K562 (cell line): Measurements from ENCODE around the gene RAD54L. TPM values are rescaled to one million over a fixed set of nuclear protein-coding genes. Genes with fewer than 3 reads are reported as not detected.

ENCODE experiments used
- CCAR2 ChIP-seq: fragments of 200-400 bp; formaldehyde crosslinking; IDR thresholded peaks from 2 replicates; pipeline ENCODE4 v1.6.1; 2017; ENCODE audit warnings: mild to moderate bottlenecking, low read depth, low read length
- CCNT2 ChIP-seq: IDR thresholded peaks from 2 replicates; pipeline ENCODE4 v1.6.1; 2011; ENCODE audit warnings: borderline replicate concordance, low read depth, mild to moderate bottlenecking, moderate library complexity, mixed read lengths, low read length; ENCODE audit not compliant: insufficient read length; ENCODE audit errors: extremely low read depth
- CHCHD3 ChIP-seq: fragments of 250-450 bp; sonication (Bioruptor Pico); IDR thresholded peaks from 2 replicates; pipeline ENCODE4 v2.1.2; 2022; ENCODE audit warnings: mild to moderate bottlenecking
- CSDE1 ChIP-seq, 2 experiments: fragments of 450-650 bp; IDR thresholded peaks; 2 replicates each; pipeline ENCODE4 v1.6.1; 2016; ENCODE audit warnings: mild to moderate bottlenecking in 1 of 2
- HCFC1 ChIP-seq: IDR thresholded peaks from 2 replicates; pipeline ENCODE4 v1.6.1; 2012; ENCODE audit warnings: low read depth, low read length, improper control_type of control experiment
- HMGN3 ChIP-seq: IDR thresholded peaks from 2 replicates; pipeline ENCODE4 v1.6.1; 2011; ENCODE audit warnings: borderline replicate concordance, low read depth, mild to moderate bottlenecking, mixed read lengths, low read length; ENCODE audit not compliant: insufficient read length; ENCODE audit errors: extremely low read depth
- MCM2 ChIP-seq: fragments of 450-650 bp; IDR thresholded peaks from 2 replicates; pipeline ENCODE4 v1.6.1; 2017; ENCODE audit warnings: low read depth, mild to moderate bottlenecking
- MITF ChIP-seq: IDR thresholded peaks from 2 replicates; pipeline ENCODE4 v1.6.1; 2014; ENCODE audit warnings: antibody characterized with exemption
- MLX ChIP-seq, 2 experiments: fragments of 450-650 bp in 1 of 2; sonication (generic) in 1 of 2; formaldehyde crosslinking; conservative IDR thresholded peaks; 2 replicates each; pipeline versions ENCODE4 v1.4.0 to v1.8.1; 2020 to 2022; ENCODE audit warnings: mild to moderate bottlenecking in 1 of 2, missing genetic modification reagents in 1 of 2
- PKNOX1 ChIP-seq: fragments of 450-650 bp; IDR thresholded peaks from 2 replicates; pipeline ENCODE4 v1.6.1; 2016
- POLR2B ChIP-seq: fragments of 450-650 bp; IDR thresholded peaks from 2 replicates; pipeline ENCODE4 v1.6.1; 2018; ENCODE audit warnings: low read depth; ENCODE audit not compliant: partially characterized antibody
- RBFOX2 ChIP-seq: fragments of 200-400 bp; formaldehyde crosslinking; IDR thresholded peaks from 2 replicates; pipeline ENCODE4 v1.6.1; 2017; ENCODE audit warnings: low read depth, mild to moderate bottlenecking, low read length, moderate library complexity
- TGIF2 ChIP-seq: sonication (generic); formaldehyde crosslinking; IDR thresholded peaks from 2 replicates; pipeline ENCODE4 v1.8.1; 2022; ENCODE audit warnings: mild to moderate bottlenecking, missing genetic modification reagents, moderate library complexity
- TRIM24 ChIP-seq, 2 experiments: fragments of 450-650 bp; IDR thresholded peaks; 2 replicates each; pipeline ENCODE4 v1.6.1; 2016
- ZNF184 ChIP-seq: sonication (generic); formaldehyde crosslinking; IDR thresholded peaks from 2 replicates; pipeline ENCODE4 v1.5.0; 2020; ENCODE audit warnings: missing genetic modification reagents
- polyA plus RNA-seq, 8 experiments: library from polyadenylated mRNA; depleted of rRNA in 4 of 8; stranded (reverse) in 5 of 8; unstranded in 3 of 8; fragments of >200 nt; fragmentation: Nextera tagmentation in 2 of 8; fragmentation: Illumina TruSeq in 1 of 8; extraction: Ambion mirVana in 2 of 8; extraction: Trizol in 1 of 8; gene quantifications; 2 replicates each; pipeline versions ENCODE4 v1.2.1 to v1.2.3, GENCODE V29; 2011 to 2014; ENCODE audit warnings: inconsistent platforms in 1 of 8, missing spikeins in 1 of 8
- total RNA-seq, 7 experiments: library from RNA; depleted of rRNA in 6 of 7; stranded (reverse); fragments of >200 nt in 6 of 7; fragmentation: Illumina TruSeq in 2 of 7; extraction: Trizol in 2 of 7; gene quantifications; 2 replicates each; pipeline versions ENCODE4 v1.2.1 to v1.2.3, GENCODE V29; 2011 to 2021; ENCODE audit warnings: low replicate concordance in 1 of 7
- TF ChIP-seq, protein P1 (sequence below): fragments of 450-650 bp; formaldehyde crosslinking; IDR thresholded peaks from 2 replicates; pipeline ENCODE4 v1.4.0; 2022; ENCODE audit warnings: missing genetic modification characterization
- TF ChIP-seq, protein P2 (sequence below): sonication (generic); formaldehyde crosslinking; IDR thresholded peaks from 2 replicates; pipeline ENCODE4 v1.8.0; 2022; ENCODE audit warnings: mild to moderate bottlenecking, low read depth, missing genetic modification reagents
- TF ChIP-seq, protein P3 (sequence below): fragments of 450-650 bp; formaldehyde crosslinking; conservative IDR thresholded peaks from 2 replicates; pipeline ENCODE4 v1.4.0; 2022; ENCODE audit warnings: mild to moderate bottlenecking, missing genetic modification characterization
- TF ChIP-seq, protein P4 (sequence below): sonication (generic); IDR thresholded peaks from 2 replicates; pipeline ENCODE4 v1.6.1; 2016

RAD54L gene
- total and polyA plus RNA-seq, 9 of the 15 experiments (the other 6 are each of a cell fraction or from before 2014, with no cell fraction given): 17.9 to 92.3 (median 37.5) TPM

DNA sequence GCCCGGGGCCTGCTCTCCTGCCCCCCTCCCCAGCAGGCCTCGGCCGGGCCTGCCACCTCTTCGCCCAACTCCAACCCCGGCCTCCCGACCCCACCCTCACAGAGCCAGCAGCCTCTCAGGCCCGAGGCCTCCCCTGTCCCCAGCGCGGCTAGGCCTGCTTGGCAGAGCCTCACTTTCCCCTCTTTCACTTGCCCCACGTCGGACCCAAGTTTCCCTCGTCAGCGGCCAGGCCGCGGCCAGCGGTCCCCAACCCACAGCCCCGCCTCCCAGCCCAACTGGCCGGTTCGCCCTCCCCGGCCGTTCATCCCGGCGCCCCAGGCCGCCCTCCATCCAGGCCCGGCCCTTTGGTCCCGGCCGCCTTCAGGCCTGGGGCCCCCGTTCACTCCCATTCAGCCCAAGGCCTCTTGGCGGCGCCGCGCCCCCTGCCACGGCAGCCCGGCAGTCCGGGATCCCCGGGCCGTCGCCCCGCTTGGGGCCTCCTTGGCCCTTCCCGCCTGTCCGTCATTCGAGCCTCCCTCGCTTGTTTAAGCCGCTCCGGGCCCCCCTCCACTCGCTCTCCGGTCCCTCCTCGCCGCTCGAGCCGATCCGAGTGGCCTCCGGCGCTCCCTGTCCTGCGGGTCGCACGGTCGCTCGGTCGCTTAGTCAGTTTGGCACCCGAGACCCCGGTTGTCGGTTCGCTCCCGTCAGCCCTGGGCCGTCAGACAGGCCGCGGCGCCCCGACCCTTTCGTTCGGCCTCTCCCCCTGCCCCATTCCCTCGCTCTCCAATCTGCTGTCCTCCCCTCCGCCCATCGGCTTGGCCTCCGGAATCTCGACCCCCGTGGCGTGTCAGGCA lies 54.5 kb downstream of the RAD54L start (continued):
- TF ChIP-seq, protein P1, sequence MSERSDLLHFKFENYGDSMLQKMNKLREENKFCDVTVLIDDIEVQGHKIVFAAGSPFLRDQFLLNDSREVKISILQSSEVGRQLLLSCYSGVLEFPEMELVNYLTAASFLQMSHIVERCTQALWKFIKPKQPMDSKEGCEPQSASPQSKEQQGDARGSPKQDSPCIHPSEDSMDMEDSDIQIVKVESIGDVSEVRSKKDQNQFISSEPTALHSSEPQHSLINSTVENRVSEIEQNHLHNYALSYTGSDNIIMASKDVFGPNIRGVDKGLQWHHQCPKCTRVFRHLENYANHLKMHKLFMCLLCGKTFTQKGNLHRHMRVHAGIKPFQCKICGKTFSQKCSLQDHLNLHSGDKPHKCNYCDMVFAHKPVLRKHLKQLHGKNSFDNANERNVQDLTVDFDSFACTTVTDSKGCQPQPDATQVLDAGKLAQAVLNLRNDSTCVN (CRISPR knock-in tag): peak; percentile 4; the same call in 1 of the 2 replicates
- TF ChIP-seq PKNOX1 (peak; percentile 91), CSDE1 (IDR thresholded peaks at IDR 0.05) (no peak), CCAR2 (no peak), CCNT2 (peak; percentile 31), MITF (0 out of 2 replicates have a peak, but pooled peaks have one; percentile 7), CHCHD3 (CRISPR knock-in tag) (no peak), RBFOX2 (peak; percentile 89), TGIF2 (CRISPR knock-in tag) (no peak; the same call in 1 of the 2 replicates), MCM2 (no peak), TRIM24 (IDR thresholded peaks at IDR 0.05) (no peak), POLR2B (peak; percentile 13), HMGN3 (peak; percentile 85), HCFC1 (peak; percentile 12), MLX (CRISPR knock-in tag; conservative IDR thresholded peaks at IDR 0.05) (no peak), ZNF184 (CRISPR knock-in tag) (0 out of 2 replicates have a peak, but pooled peaks have one; percentile 17)
- TF ChIP-seq, protein P2, sequence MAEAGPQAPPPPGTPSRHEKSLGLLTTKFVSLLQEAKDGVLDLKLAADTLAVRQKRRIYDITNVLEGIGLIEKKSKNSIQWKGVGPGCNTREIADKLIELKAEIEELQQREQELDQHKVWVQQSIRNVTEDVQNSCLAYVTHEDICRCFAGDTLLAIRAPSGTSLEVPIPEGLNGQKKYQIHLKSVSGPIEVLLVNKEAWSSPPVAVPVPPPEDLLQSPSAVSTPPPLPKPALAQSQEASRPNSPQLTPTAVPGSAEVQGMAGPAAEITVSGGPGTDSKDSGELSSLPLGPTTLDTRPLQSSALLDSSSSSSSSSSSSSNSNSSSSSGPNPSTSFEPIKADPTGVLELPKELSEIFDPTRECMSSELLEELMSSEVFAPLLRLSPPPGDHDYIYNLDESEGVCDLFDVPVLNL (CRISPR knock-in tag): peak; percentile 76; the same call in 1 of the 2 replicates
- TF ChIP-seq, protein P3, sequence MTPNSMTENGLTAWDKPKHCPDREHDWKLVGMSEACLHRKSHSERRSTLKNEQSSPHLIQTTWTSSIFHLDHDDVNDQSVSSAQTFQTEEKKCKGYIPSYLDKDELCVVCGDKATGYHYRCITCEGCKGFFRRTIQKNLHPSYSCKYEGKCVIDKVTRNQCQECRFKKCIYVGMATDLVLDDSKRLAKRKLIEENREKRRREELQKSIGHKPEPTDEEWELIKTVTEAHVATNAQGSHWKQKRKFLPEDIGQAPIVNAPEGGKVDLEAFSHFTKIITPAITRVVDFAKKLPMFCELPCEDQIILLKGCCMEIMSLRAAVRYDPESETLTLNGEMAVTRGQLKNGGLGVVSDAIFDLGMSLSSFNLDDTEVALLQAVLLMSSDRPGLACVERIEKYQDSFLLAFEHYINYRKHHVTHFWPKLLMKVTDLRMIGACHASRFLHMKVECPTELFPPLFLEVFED (CRISPR knock-in tag): no peak
- TF ChIP-seq, protein P4, sequence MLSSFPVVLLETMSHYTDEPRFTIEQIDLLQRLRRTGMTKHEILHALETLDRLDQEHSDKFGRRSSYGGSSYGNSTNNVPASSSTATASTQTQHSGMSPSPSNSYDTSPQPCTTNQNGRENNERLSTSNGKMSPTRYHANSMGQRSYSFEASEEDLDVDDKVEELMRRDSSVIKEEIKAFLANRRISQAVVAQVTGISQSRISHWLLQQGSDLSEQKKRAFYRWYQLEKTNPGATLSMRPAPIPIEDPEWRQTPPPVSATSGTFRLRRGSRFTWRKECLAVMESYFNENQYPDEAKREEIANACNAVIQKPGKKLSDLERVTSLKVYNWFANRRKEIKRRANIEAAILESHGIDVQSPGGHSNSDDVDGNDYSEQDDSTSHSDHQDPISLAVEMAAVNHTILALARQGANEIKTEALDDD: no peak
